GM19238 (cell line): ENCODE results near the gene LRRC46.

Experiments
- DNase-seq: peaks from one replicate; pipeline ENCODE4 v3.0.0; 2011; ENCODE audit warnings: low spot score; ENCODE audit not compliant: insufficient read length

Gene LRRC46

GRCh38 chr17:47850692-47851573 lies 19.5 kb downstream of the LRRC46 start, which contains the start of gene SP6:
TSS of gene SP6 (minus strand) at chr17:47851163. CDS start at chr17:47848429, 2,734 bp downstream.
- no peak for DNase-seq

DNA sequence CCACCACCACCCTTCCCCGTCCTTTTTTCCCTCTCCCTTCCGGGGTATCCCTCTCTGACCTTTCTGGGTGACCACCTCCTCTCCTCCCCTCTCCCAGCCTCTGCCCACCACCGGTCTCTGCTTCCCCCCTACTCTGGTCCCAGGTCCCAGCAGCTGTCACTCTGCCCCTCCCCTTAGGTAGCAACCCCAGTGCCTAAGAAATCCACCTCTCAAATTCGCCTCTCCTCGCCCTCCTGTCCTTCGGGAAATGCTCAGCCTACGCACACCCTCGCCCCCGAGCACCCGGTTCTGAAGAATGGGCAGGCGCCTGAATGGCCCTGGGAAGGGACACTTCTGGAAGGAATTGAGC lies 20.3 kb downstream of the LRRC46 start:
- DNase-seq, result no peak

DNA sequence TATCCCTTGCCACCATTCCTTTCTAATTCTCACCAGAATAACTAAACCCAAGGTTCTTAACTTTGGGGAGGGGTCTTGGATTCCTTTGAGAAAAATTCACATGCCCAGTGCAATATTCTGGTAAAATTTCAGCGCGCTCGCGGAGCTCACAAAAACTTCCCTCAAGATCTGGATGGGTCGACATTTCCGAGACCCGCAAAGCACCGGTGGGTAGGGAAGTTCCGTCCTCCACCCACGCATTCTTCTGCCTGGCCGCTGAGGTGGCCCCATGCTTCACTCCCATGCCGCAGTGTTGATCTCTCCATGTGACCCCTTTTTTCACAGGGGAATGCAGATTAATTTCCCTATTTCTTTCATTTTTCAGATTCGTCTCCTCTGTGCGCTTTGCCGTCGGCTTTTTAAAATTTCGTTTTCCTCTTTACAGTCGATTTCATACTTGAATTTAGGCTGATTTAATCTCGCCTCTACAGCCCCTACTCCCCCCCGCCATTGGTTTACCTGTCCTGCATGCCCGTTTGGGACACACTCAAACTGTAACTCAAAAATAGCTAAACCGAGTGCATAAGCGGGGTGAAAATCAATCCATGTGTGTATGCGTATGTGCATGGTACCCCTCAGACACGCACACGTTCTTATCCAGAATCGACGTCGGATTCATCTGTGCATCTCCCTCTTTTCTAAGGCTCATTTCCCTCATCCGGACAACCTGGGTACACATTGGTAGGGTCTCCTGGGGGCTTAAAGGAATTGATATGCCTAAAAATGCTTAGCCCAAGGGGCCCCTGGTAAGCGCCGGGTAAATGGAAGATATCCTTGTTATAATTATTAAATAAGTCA lies 20.9 kb downstream of the LRRC46 start:
- DNase-seq, result no peak

GRCh38 chr17:47853616-47854015 lies 22.1 kb downstream of the LRRC46 start:
- DNase-seq, result no peak

DNA sequence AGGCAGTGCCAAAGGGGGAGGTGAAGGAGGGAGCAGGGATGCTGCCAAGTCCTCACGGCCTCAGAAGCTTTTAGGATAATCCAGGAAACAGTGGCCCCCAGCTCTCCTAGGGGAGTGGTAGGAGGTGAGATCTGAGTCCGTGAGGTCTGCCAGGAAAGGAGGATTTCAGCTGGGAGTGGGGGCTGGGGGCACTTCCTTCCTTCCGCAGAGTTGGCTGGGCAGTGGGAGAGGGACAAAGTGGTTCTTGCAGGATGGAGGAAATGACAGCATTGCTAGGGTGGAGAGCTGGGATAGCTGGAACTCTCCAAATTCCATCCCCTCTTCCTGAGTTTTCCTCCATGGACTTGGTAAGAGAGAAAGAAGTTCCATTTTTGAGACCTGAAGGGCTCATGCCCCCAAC lies 24.3 kb downstream of the LRRC46 start:
- DNase-seq, result no peak

DNA sequence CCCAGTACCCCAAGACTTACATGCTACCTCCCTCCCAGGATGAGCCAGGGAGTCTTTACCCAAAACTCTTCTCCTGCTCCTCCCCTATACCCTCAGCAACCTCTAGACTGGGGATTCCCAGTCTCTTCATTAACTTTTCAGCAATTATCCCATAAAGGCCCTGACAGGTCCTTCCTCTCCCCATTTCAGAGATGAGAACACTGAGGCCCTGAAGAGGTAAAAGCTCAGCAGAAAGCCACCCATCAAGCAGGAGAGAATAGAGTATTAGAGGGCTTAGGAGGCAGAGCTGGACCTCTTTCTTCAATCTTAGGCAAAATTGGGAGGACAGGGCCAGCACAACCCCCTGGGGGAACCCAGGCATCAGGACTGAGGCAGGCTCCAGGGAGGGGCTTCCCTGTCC lies 25.4 kb downstream of the LRRC46 start:
- DNase-seq, result no peak

DNA sequence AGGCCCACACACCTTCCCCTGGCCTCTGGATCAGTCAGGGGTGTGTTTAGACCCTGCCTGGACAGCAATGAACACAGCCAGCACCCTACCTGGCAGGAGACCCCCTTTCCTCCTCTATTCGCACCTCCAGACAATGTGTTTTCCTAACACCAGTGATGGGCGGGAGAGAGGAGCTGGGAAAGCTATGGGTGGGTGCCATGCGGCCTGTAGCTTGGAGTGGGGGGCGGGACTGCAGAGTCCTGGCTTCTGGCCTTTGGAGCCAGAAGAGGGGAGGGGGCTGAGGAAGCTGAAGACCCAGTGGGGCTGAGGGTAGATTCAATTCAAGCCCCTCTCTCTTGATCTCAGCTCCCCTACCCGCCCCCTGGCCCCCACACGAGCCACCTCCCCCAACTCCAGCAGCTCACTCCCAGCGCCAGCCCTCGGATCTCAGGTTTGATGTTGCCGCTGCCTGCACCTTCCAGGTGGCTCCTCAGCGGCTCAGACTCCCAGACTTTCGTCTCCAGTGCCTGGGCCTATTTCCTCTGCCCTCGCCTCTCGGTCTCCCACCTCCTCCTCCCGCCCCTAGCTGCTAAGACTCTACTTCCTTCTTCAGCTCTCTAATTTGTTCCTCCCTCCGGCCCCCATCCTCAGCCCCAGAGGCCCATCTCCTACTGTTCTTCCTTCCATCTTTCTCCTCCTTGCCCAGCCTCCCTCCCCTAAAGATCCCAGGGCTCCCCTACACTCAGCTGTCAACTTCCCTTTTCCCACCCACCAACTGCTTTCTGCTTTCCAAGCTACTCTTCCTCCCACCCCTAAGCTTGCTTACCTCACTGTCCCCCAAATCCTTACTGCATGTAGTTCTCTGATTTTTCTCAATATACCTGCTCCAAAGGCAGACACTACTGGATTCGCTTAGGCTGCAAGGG lies 26.3 kb downstream of the LRRC46 start:
- DNase-seq, result no peak

DNA sequence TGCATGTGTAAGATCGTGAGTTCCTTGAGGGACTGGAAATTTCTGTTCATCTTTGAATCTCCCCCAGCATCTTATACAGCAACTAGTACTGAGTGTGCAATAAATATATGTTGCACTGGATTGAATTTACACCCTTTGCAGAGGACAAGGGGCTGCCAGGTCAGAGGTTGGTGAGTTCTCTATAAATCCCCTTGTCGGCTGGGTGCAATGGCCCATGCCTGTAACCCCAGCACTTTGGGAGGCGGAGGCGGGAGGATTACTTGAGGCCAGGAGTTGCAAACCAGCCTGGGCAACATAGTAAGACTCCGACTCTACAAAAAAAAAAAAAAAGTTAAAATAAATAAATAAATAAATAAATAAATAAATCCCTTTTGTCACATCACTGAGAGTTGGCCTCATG lies 28.9 kb downstream of the LRRC46 start:
- no peak for DNase-seq

DNA sequence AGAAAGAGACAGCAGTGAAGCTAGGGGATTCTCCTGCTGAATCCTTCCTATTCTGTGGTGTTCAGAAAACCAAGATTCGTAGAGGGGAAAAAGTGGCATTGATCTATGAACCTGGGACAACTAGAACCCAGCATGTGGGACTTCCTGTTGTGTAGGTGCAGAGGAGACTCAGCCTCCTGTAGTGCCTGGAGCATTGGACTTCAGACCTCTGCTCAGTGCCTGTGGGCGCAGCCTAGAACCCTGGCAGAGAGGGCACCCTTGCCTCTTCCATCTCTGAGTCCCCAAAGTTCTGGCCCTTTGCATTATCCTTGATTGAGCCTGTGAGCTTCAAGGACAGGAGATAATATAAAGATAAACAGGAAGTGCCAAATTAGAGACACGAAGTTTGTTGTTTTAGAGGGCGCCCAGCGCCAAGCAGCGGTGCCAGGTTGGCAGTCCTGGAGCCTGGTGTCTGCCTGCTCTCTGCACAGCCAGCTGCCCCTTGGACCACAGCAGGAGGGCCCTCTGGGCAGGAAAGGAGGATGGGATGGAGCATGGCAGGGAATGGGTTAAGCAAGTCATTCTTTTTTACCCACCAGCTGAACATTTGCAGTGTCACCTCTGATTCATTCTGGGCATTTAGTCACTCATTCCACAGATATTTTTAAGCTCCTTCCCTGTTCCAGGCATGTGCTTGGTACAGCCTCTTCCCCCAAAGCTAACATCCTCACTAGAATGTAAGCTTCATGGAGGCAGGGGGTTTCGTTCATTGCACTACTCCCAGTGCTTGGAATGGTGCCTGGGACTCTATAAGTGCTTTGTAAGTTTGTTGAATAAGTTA lies 31.4 kb downstream of the LRRC46 start:
- DNase-seq, result no peak

- DNase-seq, result no peak
These were observed 33.3 kb downstream of the LRRC46 start for GRCh38 chr17:47864791-47865216.

GRCh38 chr17:47866941-47867340 lies 35.5 kb downstream of the LRRC46 start:
- no peak for DNase-seq

- DNase-seq, result no peak
These were observed 36.5 kb downstream of the LRRC46 start for GRCh38 chr17:47867813-47868533.

DNA sequence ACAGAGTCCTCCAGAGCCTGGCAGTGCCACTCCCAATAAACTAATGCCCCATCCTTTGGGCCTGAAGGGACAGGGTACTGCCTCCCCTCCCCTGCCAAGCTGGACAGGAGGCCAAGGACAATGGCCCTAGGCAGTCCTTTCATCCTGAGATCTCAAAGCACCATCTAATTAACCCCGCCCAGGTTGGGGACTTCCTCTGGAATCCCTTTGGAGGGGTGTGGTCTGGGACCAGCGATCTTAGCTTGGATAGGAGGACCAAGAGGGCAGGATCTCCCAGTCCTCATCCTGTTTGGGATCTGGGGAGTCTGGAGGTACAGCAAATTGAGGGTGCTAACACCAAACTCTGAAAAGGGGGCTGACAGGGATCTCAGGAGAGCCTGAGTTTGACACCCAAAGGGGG lies 37.6 kb downstream of the LRRC46 start:
- DNase-seq, result no peak

DNA sequence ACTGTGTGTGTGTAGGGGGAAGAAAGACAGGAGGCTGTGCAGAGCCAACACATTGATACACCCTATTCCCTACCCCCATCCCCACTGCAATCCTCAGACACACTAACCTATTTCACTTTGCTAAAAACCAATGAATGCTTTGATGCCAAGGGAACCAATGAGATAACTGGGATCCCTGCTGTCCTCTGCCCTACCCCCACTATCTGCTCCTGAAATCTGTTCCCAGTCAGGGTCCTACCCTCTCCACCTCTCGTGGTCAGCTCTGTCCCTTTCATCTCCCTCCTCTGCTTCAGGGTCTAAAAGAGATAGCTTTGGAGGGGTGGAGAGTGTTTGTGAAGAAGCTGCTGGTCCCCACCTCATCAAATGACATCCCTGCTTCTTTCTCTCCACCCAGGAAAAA lies 38.6 kb downstream of the LRRC46 start:
- DNase-seq, result no peak

- no peak for DNase-seq
These were observed 39.6 kb downstream of the LRRC46 start for GRCh38 chr17:47871048-47871447.

DNA sequence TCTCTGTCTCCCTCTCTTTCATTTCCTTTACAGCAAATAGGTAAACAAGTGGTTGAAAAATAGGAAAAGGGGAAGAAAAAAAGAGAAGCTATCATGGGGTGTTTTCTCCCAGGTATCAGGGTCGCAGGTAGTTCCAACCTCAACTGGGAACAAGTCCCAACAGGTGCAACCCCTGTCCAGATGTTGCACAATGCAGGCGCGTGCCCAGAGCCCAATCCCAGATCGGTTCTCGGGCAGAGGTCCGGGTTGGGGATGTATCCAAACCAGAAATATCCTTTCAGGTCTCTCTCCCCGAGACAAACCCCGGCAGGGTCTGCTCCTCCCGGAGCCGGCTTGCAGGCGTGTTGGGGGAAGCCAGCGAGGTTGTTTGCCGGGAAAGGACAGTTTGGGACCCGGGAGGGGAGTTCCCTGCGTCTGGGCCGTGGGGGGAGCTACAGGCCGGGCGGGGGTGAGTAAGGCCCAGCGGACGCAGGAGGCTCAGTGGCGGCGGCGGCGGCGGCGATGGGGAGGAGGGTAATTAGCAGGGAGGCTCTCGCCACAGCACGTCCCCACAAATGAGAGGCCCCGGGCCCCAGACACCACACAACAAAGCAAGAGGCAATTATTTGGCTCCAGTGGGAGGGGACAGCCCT lies 40.7 kb downstream of the LRRC46 start:
- DNase-seq, result no peak

DNA sequence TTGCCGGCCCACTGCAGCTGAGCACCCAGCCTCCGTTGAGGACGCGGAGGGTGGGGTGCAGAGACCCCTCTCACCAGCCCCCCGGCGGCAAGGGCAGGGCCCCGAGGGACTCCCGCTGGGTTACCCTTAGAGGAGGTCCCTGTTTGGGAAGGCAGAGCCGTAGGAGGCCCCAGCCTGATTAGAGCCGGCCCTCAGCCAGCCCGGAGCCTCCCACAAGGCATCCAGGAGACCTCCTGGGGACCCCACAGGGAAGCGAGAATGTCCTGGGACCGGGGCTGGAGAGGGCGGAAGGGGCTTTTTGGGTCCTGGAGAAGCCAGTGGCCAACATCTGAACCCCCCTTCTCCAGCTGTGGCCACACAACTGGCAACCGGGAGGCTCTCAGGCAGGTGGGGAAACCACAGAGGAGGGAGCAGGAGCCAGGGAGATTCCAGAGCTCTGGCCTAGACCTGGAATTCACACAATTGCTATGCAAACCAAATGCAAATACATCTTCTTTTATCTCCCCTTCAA lies 41.2 kb downstream of the LRRC46 start:
- no peak for DNase-seq

DNA sequence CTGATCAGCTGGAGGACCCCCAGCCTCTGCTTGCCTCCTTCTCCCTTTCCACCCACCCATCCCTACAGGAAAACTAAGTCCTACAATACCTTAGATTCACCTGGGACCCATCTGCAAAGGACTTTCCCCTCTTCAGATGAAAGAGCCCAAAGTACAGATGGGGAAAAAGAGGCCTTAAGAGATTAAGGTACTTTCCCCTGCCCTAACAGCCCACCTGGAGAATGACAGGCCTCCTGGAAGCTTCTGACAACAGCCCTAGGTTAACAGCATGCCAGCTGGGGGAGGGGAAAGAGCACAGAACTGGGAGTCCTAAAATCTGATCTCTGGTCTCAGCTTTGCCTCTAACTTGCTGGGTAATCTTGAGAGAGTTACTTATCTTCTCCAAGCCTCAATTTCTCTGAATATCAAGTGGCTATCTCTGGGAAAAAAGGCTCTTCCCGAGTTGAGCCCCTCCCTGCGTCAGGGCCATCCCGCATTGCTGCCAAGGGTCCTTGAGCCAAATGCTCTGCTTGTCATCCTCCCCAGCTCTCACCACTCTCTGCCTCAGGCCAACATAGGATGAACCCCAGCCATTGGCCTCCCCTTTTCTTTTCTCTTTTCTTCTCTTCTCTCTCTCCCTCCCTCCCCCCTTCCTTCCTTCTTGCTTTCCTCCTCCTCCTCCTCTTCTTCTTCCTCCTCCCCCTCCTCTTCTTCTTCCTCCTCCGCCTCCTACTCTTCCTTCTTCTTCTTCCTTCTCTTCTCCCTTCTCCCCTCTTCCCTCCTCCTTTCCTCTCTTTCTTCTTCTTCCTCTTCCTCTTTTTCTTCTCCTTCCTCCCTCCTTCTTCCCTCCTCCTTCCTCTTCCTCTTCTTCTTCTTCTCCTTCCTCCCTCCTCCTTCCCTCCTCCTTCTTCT lies 42.0 kb downstream of the LRRC46 start:
- no peak for DNase-seq
